Left kidney (tissue), 2 donors: ENCODE measurements around the gene TOP2B. TPM values are rescaled to one million over a fixed set of nuclear protein-coding genes. Genes with fewer than 3 reads are reported as not detected.

Experiments used
- DNase-seq: peaks from one replicate; pipeline ENCODE4 v3.0.0-alpha.2; 2013
- polyA plus RNA-seq: library from polyadenylated mRNA; unstranded; fragments of 120-200 nt; gene quantifications from one replicate; pipeline ENCODE4 v1.2.1, GENCODE V29; 2013; ENCODE audit not compliant: insufficient read length

Gene TOP2B
- polyA plus RNA-seq, 1 donor: 353 TPM

GRCh38 chr3:25631989-25632388 is 32.7 kb downstream of the TOP2B start:
- DNase-seq: no peak

- no peak for DNase-seq
Measured at GRCh38 chr3:25621087-25621486, 43.6 kb downstream of the TOP2B start.

- DNase-seq: no peak
Measured at GRCh38 chr3:25620493-25620892, 44.2 kb downstream of the TOP2B start.

GRCh38 chr3:25619382-25619781 is 45.3 kb downstream of the TOP2B start:
- DNase-seq: no peak

GRCh38 chr3:25618028-25618427 is 46.7 kb downstream of the TOP2B start:
- no peak for DNase-seq

GRCh38 chr3:25611193-25611592 is 53.5 kb downstream of the TOP2B start:
- DNase-seq: no peak

- DNase-seq: no peak
Measured at GRCh38 chr3:25610779-25611178, 53.9 kb downstream of the TOP2B start.

- DNase-seq: no peak
Measured at GRCh38 chr3:25610167-25610566, 54.5 kb downstream of the TOP2B start.

GRCh38 chr3:25604107-25604805 is 60.5 kb downstream of the TOP2B start:
- no peak for DNase-seq

- no peak for DNase-seq
Measured at GRCh38 chr3:25603703-25604102, 61.0 kb downstream of the TOP2B start.

- no peak for DNase-seq
Measured at GRCh38 chr3:25597535-25598101, 67.1 kb downstream of the TOP2B start.

GRCh38 chr3:25594007-25594502 is 70.7 kb downstream of the TOP2B start:
- peak; percentile 81 for DNase-seq

GRCh38 chr3:25593001-25593400 is 71.7 kb downstream of the TOP2B start:
- DNase-seq: no peak

GRCh38 chr3:25592510-25592968 is 72.2 kb downstream of the TOP2B start:
- DNase-seq: no peak

- no peak for DNase-seq
Measured at GRCh38 chr3:25589783-25590258, 74.9 kb downstream of the TOP2B start.

GRCh38 chr3:25589104-25589782 is 75.5 kb downstream of the TOP2B start:
- no peak for DNase-seq

GRCh38 chr3:25588441-25589103 is 76.1 kb downstream of the TOP2B start:
- DNase-seq: no peak

GRCh38 chr3:25587975-25588374 is 76.7 kb downstream of the TOP2B start:
- no peak for DNase-seq

- no peak for DNase-seq
Measured at GRCh38 chr3:25587526-25587925, 77.2 kb downstream of the TOP2B start.

GRCh38 chr3:25587094-25587493 is 77.6 kb downstream of the TOP2B start:
- no peak for DNase-seq

- no peak for DNase-seq
Measured at GRCh38 chr3:25586553-25586952, 78.2 kb downstream of the TOP2B start.

- DNase-seq: no peak
Measured at GRCh38 chr3:25586167-25586505, 78.6 kb downstream of the TOP2B start.
